Lower leg skin (tissue), 3 donors: ENCODE results near the gene PIEZO2.

Experiments
- POLR2A ChIP-seq, 2 donors: fragments of 450-650 bp; IDR thresholded peaks; one replicate each; pipeline ENCODE4 v1.6.1; 2016 to 2017; ENCODE audit warnings: antibody characterized with exemption in 2 of 2, mild to moderate bottlenecking in 1 of 2, moderate library complexity in 1 of 2
- TF ChIP-seq, protein P1 (sequence below), 3 donors: fragments of 450-650 bp; IDR thresholded peaks; one replicate each; pipeline ENCODE4 v1.5.1; 2016; ENCODE audit warnings: antibody characterized with exemption in 3 of 3, mild to moderate bottlenecking in 3 of 3, moderate library complexity in 2 of 3

- TF ChIP-seq, protein P1, sequence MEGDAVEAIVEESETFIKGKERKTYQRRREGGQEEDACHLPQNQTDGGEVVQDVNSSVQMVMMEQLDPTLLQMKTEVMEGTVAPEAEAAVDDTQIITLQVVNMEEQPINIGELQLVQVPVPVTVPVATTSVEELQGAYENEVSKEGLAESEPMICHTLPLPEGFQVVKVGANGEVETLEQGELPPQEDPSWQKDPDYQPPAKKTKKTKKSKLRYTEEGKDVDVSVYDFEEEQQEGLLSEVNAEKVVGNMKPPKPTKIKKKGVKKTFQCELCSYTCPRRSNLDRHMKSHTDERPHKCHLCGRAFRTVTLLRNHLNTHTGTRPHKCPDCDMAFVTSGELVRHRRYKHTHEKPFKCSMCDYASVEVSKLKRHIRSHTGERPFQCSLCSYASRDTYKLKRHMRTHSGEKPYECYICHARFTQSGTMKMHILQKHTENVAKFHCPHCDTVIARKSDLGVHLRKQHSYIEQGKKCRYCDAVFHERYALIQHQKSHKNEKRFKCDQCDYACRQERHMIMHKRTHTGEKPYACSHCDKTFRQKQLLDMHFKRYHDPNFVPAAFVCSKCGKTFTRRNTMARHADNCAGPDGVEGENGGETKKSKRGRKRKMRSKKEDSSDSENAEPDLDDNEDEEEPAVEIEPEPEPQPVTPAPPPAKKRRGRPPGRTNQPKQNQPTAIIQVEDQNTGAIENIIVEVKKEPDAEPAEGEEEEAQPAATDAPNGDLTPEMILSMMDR (IDR thresholded peaks at IDR 0.05) = no peak
- TF ChIP-seq POLR2A (IDR thresholded peaks at IDR 0.05) = no peak
Measured at GRCh38 chr18:10939822-10940221, 209.5 kb downstream of the PIEZO2 start.
